GM12878 (cell line): Measurements from ENCODE around the gene SLIT1. TPM values are rescaled to one million over a fixed set of nuclear protein-coding genes. Genes with fewer than 3 reads are reported as not detected.

Experiments used
- ATAC-seq: fragments of 200-7000 bp; cut with Tn5 transposase; 3 replicates; pipeline ENCODE4 v1.9.1; 2020; ENCODE audit warnings: mild to moderate bottlenecking, moderate library complexity
- BruUV-seq: library from RNA; stranded (reverse); fragments of 400-500 nt; replicated peaks from 2 replicates; lab custom pipeline; 2021; lab: Mats Ljungman, UMichigan
- CTCF ChIA-PET: fragments of 300-600 bp; sonication (Branson Sonifier 250); formaldehyde crosslinking; extraction: SDS; loops from one replicate; lab custom pipeline; 2021; ENCODE audit warnings: inconsistent platforms; lab: Yijun Ruan, JAX
- POLR2A ChIA-PET: fragments of 350-600 bp; formaldehyde crosslinking; extraction: SDS; loops from one replicate; lab custom pipeline; 2021; ENCODE audit warnings: inconsistent platforms; lab: Charles Lee
- RAD21 ChIA-PET: fragments of 300-600 bp; sonication (Branson Sonifier 250); formaldehyde crosslinking; loops from one replicate; lab custom pipeline; 2023; ENCODE audit warnings: antibody characterized with exemption; ENCODE audit not compliant: unreplicated experiment; lab: Charles Lee
- SMC1A ChIA-PET: fragments of 300-600 bp; sonication (Branson Sonifier 250); formaldehyde crosslinking; loops from one replicate; lab custom pipeline; 2023; ENCODE audit not compliant: unreplicated experiment, uncharacterized antibody; lab: Charles Lee
- DNase-seq: peaks from one replicate; pipeline ENCODE4 v3.0.0-alpha.2; 2011; ENCODE audit warnings: low read depth, low spot score
- FAIRE-seq: peaks from 3 replicates; lab custom pipeline; 2011; peaks lifted over from hg19 to GRCh38; lab: Jason Lieb, UNC
- H2AFZ ChIP-seq: 2 replicates; pipeline ENCODE4 v1.6.0; 2011; ENCODE audit warnings: low read depth, low read length, control low read depth; ENCODE audit not compliant: control insufficient read depth
- H3K27ac ChIP-seq: 2 replicates; pipeline ENCODE4 v1.5.1; 2011; ENCODE audit warnings: control low read depth; ENCODE audit not compliant: control insufficient read depth, insufficient read depth
- H3K27me3 ChIP-seq, 2 experiments: replicated peaks in 1 of 2; 2 replicates each; pipeline versions ENCODE4 v1.6.0 to v1.6.1; 2011; ENCODE audit warnings: low read length in 1 of 2; ENCODE audit not compliant: control insufficient read depth in 2 of 2, insufficient read depth in 2 of 2
- H3K36me3 ChIP-seq, 2 experiments: 2 replicates each; pipeline ENCODE4 v1.5.1; 2011; ENCODE audit warnings: low read length in 1 of 2; ENCODE audit not compliant: control insufficient read depth in 2 of 2, insufficient read depth in 2 of 2
- H3K4me1 ChIP-seq: 2 replicates; pipeline ENCODE4 v1.6.1; 2011; ENCODE audit warnings: mild to moderate bottlenecking, low read length, moderate library complexity, mixed read lengths; ENCODE audit not compliant: control insufficient read depth, insufficient read depth
- H3K4me2 ChIP-seq: 2 replicates; pipeline ENCODE4 v1.6.0; 2011; ENCODE audit warnings: control low read depth; ENCODE audit not compliant: control insufficient read depth, insufficient read depth
- H3K4me3 ChIP-seq: fragments of 200-600 bp; sonication (generic); 2 replicates; pipeline ENCODE4 v1.5.1; 2016
- H3K79me2 ChIP-seq: 2 replicates; pipeline ENCODE4 v1.6.0; 2011; ENCODE audit warnings: low read length; ENCODE audit not compliant: control insufficient read depth, insufficient read depth
- H3K9ac ChIP-seq: 2 replicates; pipeline ENCODE4 v1.8.0; 2011; ENCODE audit warnings: low read length, control low read depth, mixed read lengths; ENCODE audit not compliant: control insufficient read depth, insufficient read depth
- H3K9me3 ChIP-seq: replicated peaks from 3 replicates; pipeline ENCODE4 v1.5.1; 2011; ENCODE audit warnings: mild to moderate bottlenecking, low read length; ENCODE audit not compliant: control insufficient read depth, insufficient read depth
- H4K20me1 ChIP-seq: 2 replicates; pipeline ENCODE4 v1.6.0; 2011; ENCODE audit not compliant: control insufficient read depth, insufficient read depth
- CBFB ChIP-seq: IDR thresholded peaks from 2 replicates; pipeline ENCODE4 v1.6.1; 2016; ENCODE audit warnings: antibody characterized with exemption, low read depth
- CUX1 ChIP-seq: IDR thresholded peaks from 2 replicates; pipeline ENCODE4 v1.6.1; 2012; ENCODE audit warnings: improper control_type of control experiment, low read depth, low read length; ENCODE audit not compliant: insufficient replicate concordance
- DPF2 ChIP-seq: fragments of 450-650 bp; IDR thresholded peaks from 2 replicates; pipeline ENCODE4 v1.6.1; 2017; ENCODE audit warnings: mild to moderate bottlenecking
- ESRRA ChIP-seq: IDR thresholded peaks from 2 replicates; pipeline ENCODE4 v1.6.1; 2012; ENCODE audit warnings: mild to moderate bottlenecking, low read length, improper control_type of control experiment
- KDM1A ChIP-seq: fragments of 200-600 bp; sonication (generic); IDR thresholded peaks from 2 replicates; pipeline ENCODE4 v1.6.1; 2016; ENCODE audit warnings: borderline replicate concordance
- POLR2A ChIP-seq: IDR thresholded peaks from 2 replicates; pipeline ENCODE4 v1.6.1; 2011; ENCODE audit warnings: low read depth, mild to moderate bottlenecking, low read length
- RUNX3 ChIP-seq: IDR thresholded peaks from 2 replicates; pipeline ENCODE4 v1.6.1; 2012; ENCODE audit warnings: low read length, inconsistent platforms
- TCF3 ChIP-seq: IDR thresholded peaks from 2 replicates; pipeline ENCODE4 v1.6.1; 2012; ENCODE audit warnings: low read depth, mild to moderate bottlenecking, low read length, borderline replicate concordance; ENCODE audit not compliant: insufficient read depth
- ZNF592 ChIP-seq: fragments of 450-650 bp; IDR thresholded peaks from 2 replicates; pipeline ENCODE4 v1.6.1; 2017; ENCODE audit warnings: mild to moderate bottlenecking, moderate library complexity
- WGBS: methylation state at CpG from one replicate; pipeline ENCODE4 v1.1.6; 2016; ENCODE audit warnings: low lambda C conversion rate; ENCODE audit not compliant: insufficient replicate concordance, insufficient coverage; ENCODE audit errors: missing lambda C conversion rate; 5-methylcytosine and 5-hydroxymethylcytosine counted together
- in situ Hi-C: fragments of 300-500 bp; cut with MboI; formaldehyde crosslinking; loops from 9 replicates; pipeline ENCODE4 v1.14.3; 2018; ENCODE audit warnings: mixed read lengths
- intact Hi-C: fragments of 100-400 bp; cut with micrococcal nuclease; formaldehyde crosslinking; loops from one replicate; pipeline ENCODE4 v1.14.2; 2022; ENCODE audit not compliant: unreplicated experiment
- polyA plus RNA-seq, 11 experiments: library from polyadenylated mRNA; depleted of rRNA in 4 of 11; unstranded in 6 of 11; stranded (reverse) in 5 of 11; fragments of >200 nt; fragmentation: Nextera tagmentation in 4 of 11; fragmentation: Illumina TruSeq in 1 of 11; extraction: Ambion mirVana in 4 of 11; extraction: Trizol in 1 of 11; gene quantifications; 1 replicate in 1 of 11; 2 replicates in 10 of 11; pipeline versions ENCODE4 v1.2.1 to v1.2.3, GENCODE V29; 2011 to 2016; ENCODE audit warnings: inconsistent platforms in 2 of 11, missing spikeins in 2 of 11, low read depth in 1 of 11
- total RNA-seq, 4 experiments: library from RNA; depleted of rRNA in 3 of 4; stranded (reverse); fragments of >200 nt in 3 of 4; fragmentation: Illumina TruSeq in 1 of 4; extraction: Trizol in 1 of 4; gene quantifications; 2 replicates each; pipeline versions ENCODE4 v1.2.1 to v1.2.3, GENCODE V29; 2013 to 2021
- TF ChIP-seq, protein P1 (sequence below): fragments of 450-650 bp; IDR thresholded peaks from 2 replicates; pipeline ENCODE4 v1.6.1; 2017; ENCODE audit warnings: low read depth, mild to moderate bottlenecking, moderate library complexity

SLIT1 gene
- total and polyA plus RNA-seq, 10 of the 15 experiments (the other 5 are each of a cell fraction or from before 2014, with no cell fraction given): 0.04 to 0.19 (median 0.06) TPM; not detected in 4

- TF ChIP-seq TCF3: no peak
- no peak for TF ChIP-seq KDM1A
- TF ChIP-seq, protein P1, sequence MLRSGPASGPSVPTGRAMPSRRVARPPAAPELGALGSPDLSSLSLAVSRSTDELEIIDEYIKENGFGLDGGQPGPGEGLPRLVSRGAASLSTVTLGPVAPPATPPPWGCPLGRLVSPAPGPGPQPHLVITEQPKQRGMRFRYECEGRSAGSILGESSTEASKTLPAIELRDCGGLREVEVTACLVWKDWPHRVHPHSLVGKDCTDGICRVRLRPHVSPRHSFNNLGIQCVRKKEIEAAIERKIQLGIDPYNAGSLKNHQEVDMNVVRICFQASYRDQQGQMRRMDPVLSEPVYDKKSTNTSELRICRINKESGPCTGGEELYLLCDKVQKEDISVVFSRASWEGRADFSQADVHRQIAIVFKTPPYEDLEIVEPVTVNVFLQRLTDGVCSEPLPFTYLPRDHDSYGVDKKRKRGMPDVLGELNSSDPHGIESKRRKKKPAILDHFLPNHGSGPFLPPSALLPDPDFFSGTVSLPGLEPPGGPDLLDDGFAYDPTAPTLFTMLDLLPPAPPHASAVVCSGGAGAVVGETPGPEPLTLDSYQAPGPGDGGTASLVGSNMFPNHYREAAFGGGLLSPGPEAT: no peak
- no peak for TF ChIP-seq ZNF592
- no peak for TF ChIP-seq RUNX3
Measured at GRCh38 chr10:97136756-97137155, 49.0 kb downstream of the SLIT1 start (continued).

- ChIA-PET CTCF (interaction anchor here (2.3 kb wide), 1 partner anchor 62 kb away, joined by 13 read pairs; no protein-coding TSS in a partner anchor), POLR2A (no interaction called here), RAD21 (no interaction called here), SMC1A (interaction anchor here (0.5 to 1.2 kb wide), 3 partner anchors 40 to 93 kb away, joined by 3 read pairs; no protein-coding TSS in a partner anchor)
- no peak for FAIRE-seq
- Histone ChIP-seq H3K4me2 (no peak overlapping the region), H3K9ac (no peak overlapping the region), H2AFZ (no peak overlapping the region), H3K27ac (no peak overlapping the region), H3K79me2 (no peaks in the 10 kb centered on the region), H4K20me1 (no peaks in the 10 kb centered on the region), H3K27me3 (peaks cover 0 to 2% of the 10 kb centered on the region in 2 experiments; a peak in 1 of 4 replicates), H3K36me3 (no peaks in the 10 kb centered on the region), H3K9me3 (no peaks in the 10 kb centered on the region), H3K4me1 (no peaks in the 10 kb centered on the region), H3K4me3 (no peak overlapping the region)
- intact Hi-C loops: loop anchor here (5.0 kb wide), 1 partner anchor 62 kb away; no protein-coding TSS in a partner anchor
- DNase-seq: no peak
- ATAC-seq: no peak
- no TSS peak for BruUV-seq
- WGBS: 20% methylated on average over 11 of the region's 11 CpGs
- in situ Hi-C loops: no loop called here
- no peak for TF ChIP-seq CUX1
- TF ChIP-seq POLR2A: no peak
- TF ChIP-seq CBFB: no peak
- TF ChIP-seq ESRRA: no peak
- TF ChIP-seq DPF2: no peak
Measured at GRCh38 chr10:97135464-97135863, 50.3 kb downstream of the SLIT1 start.
